Esophagus squamous epithelium (tissue), 4 donors: ENCODE data around the gene INVS.

Experiments used
- POLR2A ChIP-seq, 4 donors: fragments of 450-650 bp; IDR thresholded peaks; one replicate each; pipeline ENCODE4 v1.6.1; 2017; ENCODE audit warnings: antibody characterized with exemption in 4 of 4, mild to moderate bottlenecking in 4 of 4, moderate library complexity in 3 of 4
- TF ChIP-seq, protein P1 (sequence below), 6 experiments: fragments of 450-650 bp in 4 of 6; fragments of 200-600 bp in 2 of 6; sonication (generic) in 2 of 6; IDR thresholded peaks; one replicate each; pipeline ENCODE4 v1.5.1; 2016 to 2019; ENCODE audit warnings: antibody characterized with exemption in 6 of 6, mild to moderate bottlenecking in 4 of 6, moderate library complexity in 4 of 6

DNA sequence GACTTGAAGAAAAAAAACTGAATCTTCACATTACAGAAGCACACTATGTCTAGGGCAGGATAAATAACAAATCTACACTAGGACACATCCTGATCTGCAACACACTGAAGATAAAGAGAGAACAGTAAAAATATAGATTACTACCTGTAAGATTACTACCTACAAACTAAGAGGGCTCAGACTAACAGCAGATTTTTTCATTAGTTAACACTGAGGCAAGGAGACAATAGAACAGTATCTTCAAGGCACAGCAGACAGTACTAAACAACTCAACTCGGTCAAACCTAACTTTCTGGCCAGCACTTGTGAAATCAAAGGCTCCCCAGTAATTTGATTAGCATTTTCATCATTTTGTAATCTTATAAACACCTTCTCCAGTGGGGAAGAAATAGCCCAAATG lies 207.2 kb downstream of the INVS start:
- no peak for TF ChIP-seq POLR2A (IDR thresholded peaks at IDR 0.05)
- TF ChIP-seq, protein P1, sequence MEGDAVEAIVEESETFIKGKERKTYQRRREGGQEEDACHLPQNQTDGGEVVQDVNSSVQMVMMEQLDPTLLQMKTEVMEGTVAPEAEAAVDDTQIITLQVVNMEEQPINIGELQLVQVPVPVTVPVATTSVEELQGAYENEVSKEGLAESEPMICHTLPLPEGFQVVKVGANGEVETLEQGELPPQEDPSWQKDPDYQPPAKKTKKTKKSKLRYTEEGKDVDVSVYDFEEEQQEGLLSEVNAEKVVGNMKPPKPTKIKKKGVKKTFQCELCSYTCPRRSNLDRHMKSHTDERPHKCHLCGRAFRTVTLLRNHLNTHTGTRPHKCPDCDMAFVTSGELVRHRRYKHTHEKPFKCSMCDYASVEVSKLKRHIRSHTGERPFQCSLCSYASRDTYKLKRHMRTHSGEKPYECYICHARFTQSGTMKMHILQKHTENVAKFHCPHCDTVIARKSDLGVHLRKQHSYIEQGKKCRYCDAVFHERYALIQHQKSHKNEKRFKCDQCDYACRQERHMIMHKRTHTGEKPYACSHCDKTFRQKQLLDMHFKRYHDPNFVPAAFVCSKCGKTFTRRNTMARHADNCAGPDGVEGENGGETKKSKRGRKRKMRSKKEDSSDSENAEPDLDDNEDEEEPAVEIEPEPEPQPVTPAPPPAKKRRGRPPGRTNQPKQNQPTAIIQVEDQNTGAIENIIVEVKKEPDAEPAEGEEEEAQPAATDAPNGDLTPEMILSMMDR (IDR thresholded peaks at IDR 0.05), result no peak
